ENCODE data around the gene MAPKAPK3.

- TF ChIP-seq CTCF (IDR thresholded peaks at IDR 0.05) (no peak), EP300 (IDR thresholded peaks at IDR 0.05) (no peak), POLR2A (IDR thresholded peaks at IDR 0.05) (no peak)
Measured at GRCh38 chr3:50660386-50660785, 43.4 kb downstream of the MAPKAPK3 start.
